G401 (cell line): Measurements from ENCODE around the gene COPZ2. TPM values are rescaled to one million over a fixed set of nuclear protein-coding genes. Genes with fewer than 3 reads are reported as not detected.
"Not testable (repeated sequence)": the region's sequence is repeated elsewhere in the genome, so short reads cannot be mapped to it uniquely, and the experiment has no call there.

Experiments
- DNase-seq: peaks from one replicate; pipeline ENCODE4 v3.0.0-alpha.2; 2015; ENCODE audit warnings: low spot score
- in situ Hi-C: cut with HindIII; loops from 2 replicates; pipeline ENCODE4 v1.10.0; 2016; ENCODE audit warnings: low sequenced_read_pairs, mixed read lengths
- total RNA-seq: library from RNA; depleted of rRNA; stranded (reverse); fragments of >200 nt; shearing (Covaris generic); gene quantifications from 2 replicates; pipeline ENCODE4 v1.2.3, GENCODE V29; 2014; rRNA removed

COPZ2 gene
- total RNA-seq, 1 experiment from 2014 or later, result not detected

DNA sequence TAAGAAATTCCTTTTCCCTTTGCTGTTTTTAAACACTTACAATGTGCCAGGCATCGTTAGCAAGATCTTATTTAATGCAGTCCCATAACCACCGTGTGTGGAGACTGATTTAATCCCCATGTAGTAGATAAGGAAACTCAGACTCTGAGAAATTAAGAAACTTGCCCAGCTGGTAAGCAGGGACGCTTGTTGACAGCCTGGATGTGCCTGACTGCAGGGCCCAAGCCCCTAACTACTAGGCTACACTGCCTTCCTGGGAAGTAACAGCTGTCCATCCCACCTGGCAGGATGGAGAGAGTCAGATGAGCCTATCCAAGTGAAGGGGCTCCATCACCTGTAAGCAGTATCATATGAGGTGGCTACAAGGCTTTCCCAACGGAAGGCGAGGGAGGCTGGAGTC is 43.6 kb downstream of the COPZ2 start:
- in situ Hi-C loops, result no loop called here
- no peak for DNase-seq

DNA sequence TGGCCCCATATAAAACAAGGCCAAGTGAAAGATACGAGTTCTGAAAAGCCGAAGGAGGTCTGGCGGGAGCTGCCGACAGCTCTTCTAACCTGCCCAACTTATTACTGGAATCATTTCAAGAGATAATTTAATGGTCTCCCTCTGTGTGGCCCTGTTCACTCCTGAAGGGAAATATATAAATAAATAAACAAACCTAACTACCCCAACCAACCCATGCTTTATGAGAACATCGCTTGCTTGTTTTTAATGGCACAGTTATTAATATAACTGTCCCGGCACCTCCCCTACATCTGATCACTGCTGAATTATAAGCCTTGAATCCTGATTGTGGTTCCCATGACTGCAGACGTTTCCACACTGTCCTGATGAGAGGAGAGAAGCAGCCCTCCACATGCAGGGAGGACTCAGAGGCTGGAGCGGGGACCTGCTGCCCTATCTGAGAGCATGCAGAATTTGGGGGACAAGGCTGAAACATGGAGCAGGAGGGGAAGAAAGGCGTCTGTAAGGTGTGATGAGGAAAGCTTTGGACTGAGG is 44.5 kb downstream of the COPZ2 start:
- in situ Hi-C loops, result no loop called here
- no peak for DNase-seq

DNA sequence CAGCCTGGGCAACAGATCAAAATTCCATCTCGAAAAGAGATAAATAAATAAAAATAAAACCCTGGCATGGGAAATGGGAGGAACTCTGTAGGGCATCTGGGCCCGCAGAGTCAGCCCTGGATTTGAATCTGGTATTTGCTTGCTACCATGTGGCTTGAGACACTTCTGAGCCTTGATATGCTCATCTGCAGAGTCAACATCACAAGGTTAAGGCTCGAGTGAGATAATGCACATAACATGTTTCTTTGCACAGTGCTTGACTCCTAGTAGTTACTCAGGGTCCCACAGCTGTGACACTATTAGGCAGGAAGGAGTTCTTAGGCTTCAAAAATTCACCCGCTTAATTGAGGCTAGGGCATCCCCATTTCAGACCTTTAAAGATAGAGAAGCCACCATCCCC is 45.4 kb downstream of the COPZ2 start:
- in situ Hi-C loops, result no loop called here
- no peak for DNase-seq

DNA sequence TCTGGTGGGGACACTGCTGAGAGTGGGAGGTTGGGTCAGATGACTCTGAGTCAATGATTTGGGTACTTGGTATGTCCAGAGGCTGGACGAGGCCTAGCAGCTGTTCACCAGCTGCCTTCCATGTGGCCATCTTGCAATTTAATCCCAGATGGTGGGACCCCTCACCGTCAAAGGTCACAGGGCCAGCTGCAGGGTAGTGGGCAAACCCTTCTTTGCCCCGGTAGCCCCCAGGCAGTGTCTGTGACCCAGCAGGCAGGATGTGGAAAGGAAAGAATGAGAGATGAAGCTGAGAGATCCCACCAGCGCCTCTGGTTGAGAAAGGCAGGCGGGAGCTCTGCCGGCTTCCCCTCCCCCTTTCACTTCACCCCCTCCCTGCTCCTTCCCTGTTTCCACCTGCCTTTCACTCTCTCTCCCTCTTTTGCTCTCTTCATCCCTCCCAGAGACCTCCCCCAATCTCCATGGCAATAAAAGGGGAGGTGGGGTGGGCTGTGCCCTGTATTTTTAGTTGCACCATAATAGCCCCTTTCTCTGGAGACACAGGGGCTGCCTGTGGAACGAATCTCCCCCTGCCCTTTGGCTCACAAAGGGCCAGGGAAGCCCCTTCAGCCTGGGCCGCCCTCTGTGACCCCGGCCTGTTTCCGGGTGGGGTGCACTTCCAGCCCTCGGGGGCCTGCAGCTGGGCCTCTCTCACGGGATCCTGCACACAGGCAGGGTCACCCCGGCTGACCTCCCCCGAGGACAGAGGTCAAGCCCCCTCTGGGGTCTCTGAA is 46.5 kb downstream of the COPZ2 start:
- no peak for DNase-seq
- in situ Hi-C loops, result no loop called here

DNA sequence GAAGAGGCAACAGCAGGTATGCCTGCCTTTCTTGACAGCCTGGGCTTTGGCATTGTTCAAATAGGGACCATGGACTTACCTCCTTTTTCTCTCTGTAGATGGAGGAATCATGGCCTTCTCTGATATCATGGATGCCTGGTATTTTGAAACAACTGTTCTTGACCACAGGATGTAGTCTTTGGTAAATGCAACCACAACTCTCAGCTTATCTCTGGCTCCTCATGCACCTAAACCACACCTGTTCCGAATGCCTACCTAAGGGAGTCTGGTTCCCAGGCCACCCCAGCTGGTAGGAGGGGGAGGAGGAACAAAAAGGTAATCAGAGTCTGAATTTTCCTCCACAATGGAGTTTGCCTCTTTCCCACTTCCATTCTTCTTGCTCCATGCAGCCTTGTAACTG is 47.9 kb downstream of the COPZ2 start:
- DNase-seq, result no peak
- in situ Hi-C loops, result no loop called here

DNA sequence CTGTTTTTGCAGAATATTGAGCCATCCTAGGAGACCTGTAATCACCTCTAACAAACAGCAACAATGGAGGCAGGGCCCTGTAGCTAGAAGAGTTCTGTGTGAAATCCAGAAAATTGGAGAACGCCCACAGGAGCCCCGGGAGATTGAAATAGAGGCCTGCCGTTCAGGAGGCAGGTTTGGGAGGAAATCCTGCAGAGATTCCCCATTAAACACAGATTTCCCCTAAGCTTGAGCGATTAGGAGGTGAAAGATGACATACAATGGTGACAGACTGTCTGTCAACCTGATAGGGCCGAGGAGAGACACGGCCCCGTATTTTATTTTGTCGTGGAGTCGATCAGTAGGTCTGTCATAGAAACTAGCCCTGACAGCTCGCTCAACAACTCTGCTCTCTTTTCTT is 48.4 kb downstream of the COPZ2 start:
- no peak for DNase-seq
- in situ Hi-C loops, result no loop called here

DNA sequence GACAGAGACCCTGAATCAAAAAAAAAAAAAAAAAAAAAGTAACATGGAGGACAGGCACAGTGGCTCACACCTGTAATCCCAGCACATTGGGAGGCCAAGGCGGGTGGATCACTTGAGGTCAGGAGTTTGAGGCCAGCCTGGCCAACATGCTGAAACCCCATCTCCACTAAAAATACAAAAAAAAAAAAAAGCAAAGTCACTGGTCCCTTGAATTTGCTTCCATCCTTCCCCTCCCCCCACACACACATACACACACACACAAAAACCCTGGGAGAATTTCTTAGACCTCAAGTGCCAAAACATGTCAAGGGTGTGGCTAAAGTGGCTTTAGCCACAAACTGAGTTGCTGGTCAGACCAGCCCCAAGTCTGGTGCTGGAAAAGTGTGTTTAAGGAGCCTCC is 49.2 kb downstream of the COPZ2 start:
- DNase-seq, in situ Hi-C loops: not testable (repeated sequence)

DNA sequence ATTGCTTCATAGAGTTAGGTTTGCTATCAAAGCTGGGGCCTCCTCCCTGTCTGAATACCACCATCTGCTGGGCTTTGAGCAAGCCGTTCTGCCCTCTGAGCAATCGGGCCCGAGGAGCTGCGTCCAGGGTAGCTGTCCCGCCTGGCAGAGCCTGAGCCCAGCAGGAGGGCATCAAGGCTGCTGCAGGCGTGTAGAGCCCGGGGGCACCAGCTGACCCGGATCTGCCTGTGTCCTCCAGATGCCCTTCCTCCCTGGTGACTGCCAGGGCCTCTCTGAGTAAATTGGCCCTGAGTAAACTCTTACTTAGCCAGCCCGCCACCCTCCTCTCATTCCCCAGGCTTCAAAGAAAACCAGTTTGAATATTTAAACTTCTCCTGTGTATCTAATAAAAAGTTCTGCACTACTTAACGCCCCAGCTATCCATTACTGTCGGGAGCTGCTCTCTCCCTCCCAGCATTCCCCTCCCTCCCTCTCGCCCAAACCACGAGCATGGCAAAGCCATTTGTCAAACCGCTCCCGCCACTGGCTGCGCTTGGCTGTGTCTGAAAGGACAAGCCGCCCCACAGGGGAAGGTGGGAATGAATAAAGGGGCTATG is 50.3 kb downstream of the COPZ2 start:
- no peak for DNase-seq
- in situ Hi-C loops, result no loop called here

DNA sequence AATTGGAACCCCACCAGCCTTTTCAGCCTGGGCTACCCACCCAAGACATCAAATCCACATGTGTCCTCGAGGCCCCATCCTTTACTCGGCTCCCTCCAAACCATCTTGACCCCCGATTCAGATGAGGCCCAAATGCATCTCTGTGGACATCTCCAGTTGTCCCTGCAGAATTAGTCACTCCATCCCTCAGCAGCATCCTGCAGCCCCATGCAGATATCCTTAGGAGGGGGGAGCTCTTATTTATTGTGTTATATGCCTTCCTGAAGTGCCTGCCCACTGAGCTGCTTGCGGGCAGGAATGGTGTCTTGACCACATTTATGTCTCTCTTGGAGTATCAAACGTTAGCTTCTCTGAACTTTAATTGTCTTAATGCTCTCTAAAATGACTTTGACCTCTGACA is 51.1 kb downstream of the COPZ2 start:
- no peak for DNase-seq
- in situ Hi-C loops, result no loop called here

DNA sequence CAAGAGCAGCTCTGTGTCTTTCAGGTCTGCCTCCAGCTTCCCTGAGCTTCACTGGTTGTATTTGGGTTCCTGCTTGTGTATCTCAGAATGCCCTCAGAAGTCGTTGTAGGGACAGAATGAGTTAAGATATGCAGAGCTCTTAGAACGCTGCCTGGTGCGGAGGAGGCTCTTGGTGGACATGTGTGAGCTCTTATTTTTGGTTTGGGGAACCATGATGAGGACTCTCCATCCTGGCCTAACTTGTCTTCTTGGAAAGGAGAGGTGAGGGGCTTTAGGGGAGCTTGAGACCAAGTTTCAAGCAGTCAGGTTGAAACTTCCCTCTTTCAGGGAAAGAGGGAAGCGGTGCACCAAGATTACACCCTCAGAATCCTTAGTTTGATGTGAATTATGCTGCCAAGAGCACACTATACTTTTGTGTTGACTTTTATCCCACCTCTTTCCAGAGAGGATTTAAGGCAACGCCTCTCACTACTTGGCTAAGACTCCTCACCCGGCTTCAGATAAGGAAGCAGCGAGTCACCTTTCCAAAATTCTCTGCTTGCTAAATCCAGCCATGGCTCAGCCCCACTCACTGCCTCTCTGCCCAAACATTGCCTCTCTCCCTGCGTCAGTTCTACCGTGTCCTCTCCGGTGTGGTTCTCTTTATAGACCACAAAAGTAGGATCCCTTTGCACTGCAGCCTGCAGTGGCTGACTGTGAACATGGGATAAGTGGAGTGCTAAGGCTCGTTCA is 53.9 kb downstream of the COPZ2 start:
- DNase-seq, result no peak
- in situ Hi-C loops, result no loop called here

DNA sequence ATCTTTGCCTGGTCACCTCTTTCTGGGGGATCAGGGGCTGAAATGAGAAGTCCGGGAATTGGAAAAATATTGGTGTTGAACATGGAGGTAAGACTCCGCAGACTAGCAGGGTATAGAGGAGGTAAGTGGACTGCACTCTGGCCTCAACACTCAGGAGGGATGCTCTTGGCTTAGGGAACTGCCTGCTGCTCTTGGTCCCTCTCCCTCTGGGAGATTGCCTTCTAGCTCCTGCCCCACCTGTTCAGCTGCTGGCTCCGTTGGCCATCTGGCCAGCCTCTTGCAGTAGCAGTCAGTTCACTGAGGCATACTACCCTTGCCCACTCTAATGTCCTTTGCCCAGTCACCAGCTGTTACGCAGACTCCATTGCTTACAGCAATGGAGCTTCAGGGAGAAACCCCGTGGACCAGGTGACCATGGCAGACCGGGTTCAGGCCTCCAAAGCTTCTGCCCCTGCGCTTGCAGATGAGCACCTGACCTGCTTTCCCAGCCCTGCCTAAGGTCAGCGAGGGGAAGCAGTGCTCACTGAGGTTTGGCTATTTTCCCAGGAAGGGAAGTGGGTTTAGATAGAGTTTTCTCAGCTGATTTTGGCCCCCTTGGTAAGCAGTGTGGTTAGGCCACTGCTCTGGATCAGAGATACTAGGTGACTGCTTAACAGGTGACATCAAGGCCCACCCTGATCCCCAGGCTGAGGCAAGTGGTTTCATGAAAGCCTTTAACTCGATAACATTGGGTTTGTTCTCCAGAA is 54.8 kb downstream of the COPZ2 start:
- in situ Hi-C loops, result no loop called here
- DNase-seq, result no peak

DNA sequence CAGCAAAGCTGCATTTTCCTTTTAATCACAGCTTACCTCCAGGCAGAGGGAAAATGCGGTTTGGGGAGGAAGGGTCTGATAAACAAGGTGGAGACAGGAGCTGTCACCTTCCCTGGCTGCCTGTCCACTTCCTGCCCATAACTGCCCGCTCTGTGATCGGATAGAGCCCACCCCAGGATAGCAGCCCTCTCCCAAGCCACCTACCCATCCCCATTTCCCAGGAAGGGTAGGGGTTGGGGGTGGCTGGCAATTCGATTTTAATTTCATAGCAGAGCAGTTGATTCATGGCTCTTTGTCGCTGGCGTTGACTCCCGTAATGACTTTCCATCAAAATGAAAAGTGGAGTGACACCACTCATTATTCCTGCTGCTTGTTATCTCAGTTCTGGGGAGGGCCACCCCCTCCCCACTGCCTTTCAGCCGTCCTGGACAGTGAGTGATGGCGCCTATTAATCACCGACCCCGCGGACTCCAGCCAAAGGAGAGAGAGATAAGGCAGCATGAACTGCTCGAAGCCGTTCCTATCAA is 55.4 kb downstream of the COPZ2 start:
- in situ Hi-C loops, result no loop called here

DNA sequence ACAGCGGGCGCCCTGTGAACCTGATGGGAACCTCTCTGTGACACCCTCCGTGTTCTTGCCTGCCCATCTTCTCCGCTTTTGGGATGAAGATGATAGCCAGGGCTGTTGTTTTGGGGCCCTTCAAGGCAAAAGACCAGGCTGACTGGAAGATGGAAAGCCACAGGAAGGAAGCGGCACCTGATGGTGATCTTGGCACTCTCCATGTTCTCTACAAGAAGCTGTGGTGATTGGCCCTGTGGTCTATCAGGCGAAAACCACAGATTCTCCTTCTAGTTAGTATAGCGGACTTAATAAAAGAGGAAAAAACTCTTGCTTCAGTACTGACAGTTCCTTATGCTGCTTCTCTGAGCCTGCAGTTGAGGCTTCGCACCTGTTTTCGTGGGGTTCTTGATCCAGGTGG is 56.1 kb downstream of the COPZ2 start:
- DNase-seq, result no peak
- in situ Hi-C loops, result no loop called here

More for the DNA sequence above, 55.4 kb downstream of the COPZ2 start:
- no peak for DNase-seq

DNA sequence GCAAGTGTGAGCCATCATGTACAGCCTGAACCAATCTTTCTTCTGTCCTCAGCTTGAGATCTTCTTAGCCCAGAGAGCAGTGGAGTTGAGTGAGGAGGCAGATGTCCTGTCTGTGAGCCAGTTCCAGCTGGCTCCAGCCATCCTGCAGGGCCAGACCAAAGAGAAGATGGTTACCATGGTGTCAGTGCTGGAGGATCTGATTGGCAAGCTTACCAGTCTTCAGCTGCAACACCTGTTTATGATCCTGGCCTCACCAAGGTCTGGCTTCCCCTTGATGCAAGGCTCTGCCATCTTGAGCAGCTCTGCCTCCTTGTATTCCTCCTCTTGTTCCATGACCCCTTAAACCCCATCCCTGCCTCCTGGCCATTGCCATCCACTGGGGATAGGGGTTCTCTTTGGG is 57.1 kb downstream of the COPZ2 start:
- in situ Hi-C loops, result no loop called here

DNA sequence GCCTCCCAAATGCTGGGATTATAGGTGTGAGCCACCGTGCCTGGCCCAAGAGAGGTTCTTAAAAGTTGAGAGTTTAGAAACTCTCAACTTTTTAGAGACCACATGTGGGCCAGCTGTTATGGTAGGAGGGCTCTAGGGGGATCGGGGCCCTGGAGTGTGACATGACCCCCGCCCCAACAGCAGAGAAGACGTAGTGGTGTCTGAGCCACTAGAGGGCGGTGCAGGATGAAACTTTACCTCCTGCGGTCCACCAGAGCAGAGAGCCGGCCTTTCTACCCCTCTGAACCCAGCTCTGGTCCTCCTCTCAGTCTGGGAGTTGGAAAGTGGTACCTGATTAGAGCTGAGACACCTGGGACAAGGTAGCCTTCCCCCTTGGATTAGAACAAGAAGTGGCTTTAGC is 59.3 kb downstream of the COPZ2 start:
- DNase-seq, result peak; percentile 41
- in situ Hi-C loops, result no loop called here

More for the DNA sequence above, 57.1 kb downstream of the COPZ2 start:
- no peak for DNase-seq

Other genes with a start within 250 kb of the COPZ2 start
- gene OSBPL7, start 216.0 kb downstream of the COPZ2 start, total RNA-seq, result 4.2 and 5.6 TPM in 2 replicates
- 75.4 and 95.6 TPM in 2 replicates for gene MRPL10, start 206.3 kb downstream of the COPZ2 start, total RNA-seq
- 0.12 TPM in 1 of 2 replicates, not detected in the other for gene LRRC46, start 206.1 kb downstream of the COPZ2 start, total RNA-seq
- 68.4 and 72.7 TPM in 2 replicates for gene SCRN2, start 196.5 kb downstream of the COPZ2 start, total RNA-seq
- 6.7 and 8.5 TPM in 2 replicates for gene SP6, start 186.6 kb downstream of the COPZ2 start, total RNA-seq
- gene SP2, start 141.6 kb downstream of the COPZ2 start, total RNA-seq, result 0.68 and 0.71 TPM in 2 replicates
- 50.2 and 90.7 TPM in 2 replicates for gene PNPO, start 96.2 kb downstream of the COPZ2 start, total RNA-seq
- not detected in 2 replicates for gene PRR15L, start 79.9 kb downstream of the COPZ2 start, total RNA-seq
- gene CDK5RAP3, start 66.7 kb downstream of the COPZ2 start, total RNA-seq, result 101 and 129 TPM in 2 replicates
- 19.5 and 21.3 TPM in 2 replicates for gene NFE2L1, start 10.6 kb upstream of the COPZ2 start, total RNA-seq
- gene CBX1, start 63.7 kb upstream of the COPZ2 start, total RNA-seq, result 54.5 and 65.0 TPM in 2 replicates
- 22.5 and 25.2 TPM in 2 replicates for gene SNX11, start 70.0 kb upstream of the COPZ2 start, total RNA-seq